Esophagus muscularis mucosa (tissue), 3 donors: ENCODE measurements around the gene EIF3F.

Experiments
- POLR2A ChIP-seq: fragments of 450-650 bp; IDR thresholded peaks from one replicate; pipeline ENCODE4 v1.6.1; 2017; ENCODE audit warnings: antibody characterized with exemption, moderate library complexity, mild to moderate bottlenecking, low read depth
- POLR2AphosphoS5 ChIP-seq, 2 donors: sonication (generic); formaldehyde crosslinking; IDR thresholded peaks; one replicate each; pipeline ENCODE4 v1.6.1; 2017; ENCODE audit warnings: antibody characterized with exemption in 2 of 2
- TF ChIP-seq, protein P1 (sequence below), 3 experiments: fragments of 200-600 bp in 2 of 3; fragments of 450-650 bp in 1 of 3; sonication (generic) in 2 of 3; IDR thresholded peaks; one replicate each; pipeline ENCODE4 v1.5.1; 2017 to 2019; ENCODE audit warnings: antibody characterized with exemption in 3 of 3, mild to moderate bottlenecking in 2 of 3, moderate library complexity in 1 of 3

DNA sequence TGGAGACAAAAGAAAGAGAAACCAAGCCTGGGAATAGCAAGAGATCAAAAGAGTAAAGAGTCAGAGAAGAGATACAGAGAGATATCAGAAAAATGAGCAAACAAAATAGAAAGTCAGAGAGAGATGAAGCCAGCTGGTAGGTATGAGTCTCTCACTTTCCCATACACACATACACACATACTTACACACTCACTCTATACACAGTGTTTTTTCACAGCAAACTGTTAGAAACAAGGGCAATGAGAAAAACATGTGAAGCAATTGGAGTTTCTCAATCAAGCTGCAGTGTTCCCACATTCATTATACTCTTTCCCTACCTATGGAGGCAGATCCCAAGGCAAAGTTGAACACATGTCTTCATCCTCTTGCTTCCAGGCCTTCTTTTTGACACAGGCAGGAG lies 19.3 kb upstream of the EIF3F start:
- TF ChIP-seq, protein P1, sequence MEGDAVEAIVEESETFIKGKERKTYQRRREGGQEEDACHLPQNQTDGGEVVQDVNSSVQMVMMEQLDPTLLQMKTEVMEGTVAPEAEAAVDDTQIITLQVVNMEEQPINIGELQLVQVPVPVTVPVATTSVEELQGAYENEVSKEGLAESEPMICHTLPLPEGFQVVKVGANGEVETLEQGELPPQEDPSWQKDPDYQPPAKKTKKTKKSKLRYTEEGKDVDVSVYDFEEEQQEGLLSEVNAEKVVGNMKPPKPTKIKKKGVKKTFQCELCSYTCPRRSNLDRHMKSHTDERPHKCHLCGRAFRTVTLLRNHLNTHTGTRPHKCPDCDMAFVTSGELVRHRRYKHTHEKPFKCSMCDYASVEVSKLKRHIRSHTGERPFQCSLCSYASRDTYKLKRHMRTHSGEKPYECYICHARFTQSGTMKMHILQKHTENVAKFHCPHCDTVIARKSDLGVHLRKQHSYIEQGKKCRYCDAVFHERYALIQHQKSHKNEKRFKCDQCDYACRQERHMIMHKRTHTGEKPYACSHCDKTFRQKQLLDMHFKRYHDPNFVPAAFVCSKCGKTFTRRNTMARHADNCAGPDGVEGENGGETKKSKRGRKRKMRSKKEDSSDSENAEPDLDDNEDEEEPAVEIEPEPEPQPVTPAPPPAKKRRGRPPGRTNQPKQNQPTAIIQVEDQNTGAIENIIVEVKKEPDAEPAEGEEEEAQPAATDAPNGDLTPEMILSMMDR (IDR thresholded peaks at IDR 0.05) = no peak
- TF ChIP-seq POLR2A (no peak), POLR2AphosphoS5 (IDR thresholded peaks at IDR 0.05) (no peak)
